ENCODE data around the gene ANXA11.
"Not testable (repeated sequence)": the region's sequence is repeated elsewhere in the genome, so short reads cannot be mapped to it uniquely, and the experiment has no call there.

DNA sequence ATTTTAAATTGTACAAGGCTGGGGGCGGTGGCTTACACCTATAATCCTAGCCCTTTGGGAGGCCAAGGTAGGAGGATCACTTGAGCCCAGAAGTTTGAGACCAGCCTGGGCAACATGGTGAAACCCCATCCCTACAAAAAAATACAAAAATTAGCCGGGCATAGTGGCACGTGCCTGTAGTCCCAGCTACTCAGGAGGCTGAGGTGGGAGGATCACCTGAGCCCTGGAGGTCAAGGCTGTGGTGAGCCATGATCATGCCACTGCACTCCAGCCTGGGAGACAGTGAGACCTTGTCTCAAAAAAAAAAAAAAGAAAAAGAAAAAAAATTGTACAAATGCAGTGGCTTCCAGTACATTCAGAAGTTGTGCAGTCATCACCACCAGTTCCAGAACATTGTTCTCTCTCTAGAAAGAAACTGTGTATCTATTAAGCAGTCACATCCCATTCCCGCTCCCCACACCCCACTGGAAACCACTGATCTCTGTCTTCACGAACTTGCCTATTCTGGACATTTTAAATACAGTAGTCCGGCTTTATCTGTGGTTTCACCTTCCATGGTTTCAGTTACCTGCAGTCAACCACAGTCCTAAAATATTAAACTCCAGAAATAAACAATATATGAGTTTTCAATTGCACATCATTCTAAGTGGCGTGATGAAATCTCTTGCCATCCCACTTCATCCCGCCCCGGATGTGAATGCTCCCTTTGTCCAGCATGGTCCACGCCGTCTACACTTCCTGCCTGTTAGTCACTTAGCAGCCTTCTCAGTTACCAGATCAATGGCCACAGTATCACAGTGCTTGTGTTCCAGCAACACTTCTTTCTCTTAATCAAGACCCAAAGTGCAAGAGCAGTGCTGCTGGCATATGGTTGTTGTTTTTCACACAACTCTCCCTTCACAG is 59.7 kb downstream of the ANXA11 start:
- TF ChIP-seq POLR2A (IDR thresholded peaks at IDR 0.05; ENCODE audit: low read length); GATA1 (IDR thresholded peaks at IDR 0.05; ENCODE audit: low read depth, low read length): not testable (repeated sequence)
